ENCODE measurements around the gene CLDN34.

CLDN34 gene, protein sequence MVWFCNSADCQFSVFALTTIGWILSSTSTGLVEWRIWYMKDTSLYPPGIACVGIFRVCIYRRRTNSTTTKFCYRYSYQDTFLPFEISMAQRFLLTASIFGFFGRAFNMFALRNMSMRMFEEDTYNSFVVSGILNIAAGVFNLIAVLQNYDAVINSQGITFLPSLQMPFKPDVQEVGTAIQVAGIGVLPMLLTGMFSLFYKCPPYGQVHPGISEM

DNA sequence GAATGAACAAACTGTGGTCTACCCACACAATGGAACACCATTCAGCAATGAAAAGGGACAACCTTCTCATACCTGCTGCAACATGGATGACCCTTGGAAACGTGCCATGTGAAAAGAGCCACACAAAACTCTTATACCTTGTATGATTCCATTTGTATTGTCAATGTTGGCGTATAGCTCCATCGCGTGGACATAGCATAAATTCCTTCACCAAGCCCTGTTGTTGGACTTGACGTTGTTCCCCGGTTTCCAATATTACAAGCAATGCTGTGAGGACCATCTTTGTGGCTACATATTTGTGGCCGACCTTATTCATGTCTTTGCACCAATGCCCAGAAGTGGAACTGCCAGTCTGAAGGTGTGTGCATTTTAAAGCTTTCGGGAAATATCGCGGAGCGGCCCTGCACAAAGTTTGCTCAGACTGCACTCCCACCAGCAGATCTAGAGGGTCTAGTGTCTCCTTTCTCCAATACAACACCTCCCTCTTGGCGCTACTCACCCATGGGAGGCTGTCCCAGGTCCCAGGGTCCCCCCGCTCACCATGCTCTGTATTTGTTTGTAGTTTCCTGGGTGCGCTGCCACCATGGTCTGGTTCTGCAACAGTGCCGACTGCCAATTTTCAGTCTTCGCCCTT is at the start of gene CLDN34:
CLDN34 (plus strand) TSS at position 584 of the 634 bp plus-strand sequence; CDS start at position 584, 0 bp downstream.
- peak; percentile 21 for DNase-seq (ENCODE audit: low spot score)

DNA sequence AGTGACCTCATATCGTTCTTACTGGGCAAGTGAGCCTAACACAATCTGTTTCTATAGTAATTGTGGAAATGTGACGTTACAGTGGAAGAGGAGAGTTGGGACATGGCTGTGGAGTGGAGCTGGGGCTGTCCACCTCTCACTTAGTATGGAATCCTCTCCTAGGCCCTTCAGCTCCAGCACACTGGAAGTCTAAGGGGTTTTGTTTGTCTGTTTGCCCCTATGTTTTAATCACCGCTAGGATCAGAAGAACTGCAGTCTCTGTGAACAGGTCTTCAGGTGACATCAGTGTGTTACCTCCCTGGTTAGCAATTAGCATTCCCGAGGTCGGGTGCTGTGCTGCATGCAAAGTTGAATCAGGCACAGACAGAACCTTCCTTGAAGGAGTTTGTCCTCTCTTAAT is 49.3 kb upstream of the CLDN34 start:
- no peak for DNase-seq (ENCODE audit: low spot score)

DNA sequence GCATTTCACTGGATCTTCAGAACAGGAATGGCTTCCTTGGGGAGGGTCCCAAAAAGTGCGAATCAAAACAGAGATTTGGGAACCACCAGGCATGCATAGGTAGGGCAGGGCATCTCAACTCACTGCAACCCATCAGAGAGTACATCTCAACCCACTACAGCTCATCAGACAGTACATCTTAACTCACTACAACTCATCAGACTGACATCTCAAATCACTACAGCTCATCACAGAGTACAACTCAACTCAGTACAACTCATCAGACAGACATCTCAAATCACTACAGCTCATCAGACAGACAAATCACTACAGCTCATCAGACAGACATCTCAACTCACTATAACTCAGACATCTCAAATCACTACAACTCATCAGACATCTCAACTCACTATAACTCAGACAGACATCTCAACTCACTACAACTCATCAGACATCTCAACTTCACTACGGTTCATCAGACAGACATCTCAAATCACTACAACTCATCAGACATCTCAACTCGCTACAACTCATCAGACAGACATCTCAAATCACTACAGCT is 47.5 kb upstream of the CLDN34 start:
- no peak for DNase-seq (ENCODE audit: low spot score)

DNA sequence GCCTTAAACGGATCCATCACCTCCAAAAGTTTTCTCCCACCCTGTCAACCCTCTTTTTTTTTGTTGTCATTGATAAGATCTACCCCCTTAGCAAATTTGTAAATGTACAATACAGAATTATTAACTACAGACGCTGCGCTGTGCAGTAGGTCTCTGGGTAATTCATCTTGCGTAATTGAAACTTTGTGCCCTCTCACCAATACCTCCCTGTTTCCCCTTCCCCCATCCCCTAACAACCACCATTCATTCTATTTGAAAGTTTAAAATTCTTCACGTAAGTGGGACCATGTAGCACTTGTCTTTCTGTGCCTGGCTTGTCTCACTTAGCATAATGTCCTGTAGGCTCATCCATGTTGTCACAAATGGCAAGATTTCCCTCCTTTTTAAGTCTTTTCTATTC is 45.8 kb upstream of the CLDN34 start:
- DNase-seq (ENCODE audit: low spot score), result no peak

DNA sequence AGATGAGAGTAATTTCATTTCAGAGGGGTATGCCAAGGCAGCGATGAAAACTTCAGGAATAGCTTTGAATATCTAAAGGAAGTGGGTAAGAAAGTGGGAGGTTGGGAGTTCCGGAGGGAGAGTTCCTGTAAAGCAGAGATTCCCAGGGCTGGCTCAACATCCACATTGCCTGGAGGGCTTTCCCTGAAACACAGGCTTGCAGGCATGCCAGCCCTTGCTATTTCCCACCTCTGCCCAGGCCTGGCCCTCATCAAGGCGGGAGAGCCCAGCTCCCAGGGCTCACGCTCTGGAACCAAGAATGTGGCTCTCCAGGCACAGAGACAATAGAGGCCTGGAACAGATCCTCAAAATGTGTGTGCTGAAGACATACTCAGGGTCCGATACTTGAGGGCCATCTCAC is 43.8 kb upstream of the CLDN34 start:
- DNase-seq (ENCODE audit: low spot score), result no peak

DNA sequence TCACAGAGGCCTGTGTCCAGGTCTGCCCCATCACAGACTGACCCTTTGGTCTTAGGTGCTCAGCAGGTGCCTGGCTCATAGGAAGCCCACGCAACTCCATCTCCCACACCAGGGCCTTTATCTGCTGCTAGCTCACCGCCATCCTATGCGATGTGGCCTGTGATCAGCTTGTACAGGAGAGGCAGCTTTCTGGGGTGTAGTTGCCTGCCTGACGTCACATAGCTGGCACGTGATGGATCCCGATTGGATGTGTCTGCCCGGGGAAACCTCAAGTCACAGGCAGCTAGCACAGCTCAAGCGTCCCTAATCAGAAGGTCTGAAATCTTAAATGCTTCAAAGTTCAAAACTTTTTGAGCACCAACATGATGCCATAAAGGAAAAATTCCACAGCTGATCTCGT is 41.2 kb upstream of the CLDN34 start:
- DNase-seq (ENCODE audit: low spot score), result no peak

DNA sequence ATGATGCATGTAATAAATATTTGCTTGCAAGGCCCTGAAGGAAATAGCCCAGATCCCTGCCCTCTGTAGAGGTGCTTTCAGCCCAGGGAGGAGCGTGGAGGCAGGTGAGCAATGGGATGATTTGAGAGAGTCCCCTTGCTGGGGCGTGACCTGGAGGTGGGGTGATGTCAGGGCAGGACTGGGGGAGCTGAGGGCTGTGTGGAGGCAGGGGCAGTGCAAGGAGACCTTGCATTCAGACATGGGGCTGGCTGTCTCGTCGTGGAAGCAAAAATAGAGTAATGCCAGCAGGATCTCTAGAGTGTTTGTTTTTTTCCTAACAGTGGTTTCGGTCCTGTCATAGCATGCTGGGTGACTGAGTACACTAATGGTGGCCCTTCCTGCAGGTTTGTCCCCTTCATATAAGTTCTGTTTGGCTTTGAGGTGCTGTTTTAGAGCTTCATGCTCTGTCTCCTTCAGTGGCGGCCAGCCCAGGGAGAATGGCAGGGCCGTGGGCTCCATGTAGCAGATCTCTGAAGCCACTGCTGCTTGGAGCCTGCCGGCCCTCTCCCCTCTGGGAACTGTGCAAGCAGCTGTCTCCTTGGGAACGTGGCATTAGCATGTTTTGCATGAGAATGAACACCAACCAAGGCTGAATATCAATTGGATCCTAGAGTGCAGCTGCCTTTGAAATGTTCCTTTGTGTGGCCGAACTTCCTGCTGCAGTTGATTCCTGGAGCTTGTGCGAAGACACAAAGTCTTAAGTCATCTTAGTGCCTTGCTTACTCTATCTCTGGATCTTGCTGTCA is 39.3 kb upstream of the CLDN34 start:
- DNase-seq (ENCODE audit: low spot score), result no peak

DNA sequence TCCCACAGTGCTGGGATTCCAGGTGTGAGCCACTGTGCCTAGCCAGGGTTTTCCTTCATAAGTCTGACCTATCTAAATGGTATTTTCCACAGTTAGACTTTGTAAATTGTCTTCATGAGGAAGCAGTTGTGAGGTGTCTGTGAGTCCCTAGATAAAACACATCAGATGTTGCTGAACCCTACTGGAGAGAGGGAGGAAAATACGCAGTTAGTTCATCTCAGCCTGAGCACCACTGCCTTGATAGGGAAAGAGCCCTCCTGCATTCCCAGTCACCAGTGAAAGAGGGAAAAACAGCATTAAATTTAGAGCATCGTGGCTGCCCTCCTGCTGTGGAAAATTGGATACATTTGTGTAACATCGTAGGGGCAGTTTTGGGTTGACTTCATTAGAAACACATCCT is 31.7 kb upstream of the CLDN34 start:
- no peak for DNase-seq (ENCODE audit: low spot score)

DNA sequence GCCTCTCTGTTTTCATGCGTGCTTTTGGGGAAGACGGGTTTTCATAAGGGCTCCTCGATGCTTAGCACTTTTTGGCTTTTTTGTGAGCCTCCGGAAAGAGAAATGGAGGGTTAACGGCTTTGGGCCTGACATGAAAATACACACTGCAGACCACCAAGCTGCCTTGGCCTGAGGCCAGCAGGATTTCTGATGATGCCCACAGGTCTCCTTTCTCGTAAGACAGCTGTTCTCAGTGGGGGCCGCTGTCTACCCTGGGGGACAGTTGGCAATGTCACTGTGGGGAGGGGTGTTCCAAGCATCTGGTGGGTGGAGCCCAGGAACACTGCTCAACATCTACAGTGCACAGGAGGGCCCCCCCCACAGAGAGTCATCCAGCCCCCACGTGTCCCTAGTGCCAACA is 29.4 kb upstream of the CLDN34 start:
- DNase-seq (ENCODE audit: low spot score), result no peak

DNA sequence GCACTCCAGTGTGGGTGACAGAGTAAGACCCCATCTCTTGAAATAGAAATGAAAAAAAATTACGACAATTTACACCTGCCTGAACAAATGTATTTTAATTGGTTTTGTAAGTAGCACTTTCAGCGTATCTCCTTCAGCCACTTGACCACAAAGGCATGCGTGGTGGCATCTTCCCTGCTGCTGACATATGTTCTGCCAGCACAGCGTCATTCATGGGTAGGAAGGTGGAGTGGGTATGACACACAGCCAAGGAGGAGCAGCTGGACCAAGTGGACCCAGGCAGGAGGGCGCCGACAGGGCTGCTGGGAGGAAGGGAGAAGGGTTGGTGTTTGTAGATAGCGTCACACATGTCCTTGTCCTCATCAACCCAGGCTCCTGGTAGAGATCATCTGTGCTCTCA is 28.6 kb upstream of the CLDN34 start:
- DNase-seq (ENCODE audit: low spot score), result no peak

DNA sequence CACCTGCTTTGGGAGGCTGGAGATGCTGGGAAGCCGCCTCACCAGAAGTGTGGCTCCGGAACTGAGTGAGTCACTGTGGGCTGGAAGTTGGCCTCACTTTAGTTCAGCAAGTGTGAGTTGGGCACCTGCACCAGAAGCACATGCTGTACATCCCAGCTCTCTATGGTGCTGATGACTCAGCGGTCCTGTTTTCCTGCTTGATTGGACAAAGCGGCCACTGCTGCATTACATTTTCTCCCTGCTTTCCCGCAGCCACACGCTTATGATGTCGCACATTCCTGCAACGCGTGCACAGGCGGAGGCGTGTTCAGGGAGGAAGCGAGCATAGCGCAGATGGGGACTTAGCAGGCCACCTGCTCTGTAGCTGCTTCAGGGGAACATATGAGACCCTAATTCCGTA is 26.7 kb upstream of the CLDN34 start:
- no peak for DNase-seq (ENCODE audit: low spot score)

DNA sequence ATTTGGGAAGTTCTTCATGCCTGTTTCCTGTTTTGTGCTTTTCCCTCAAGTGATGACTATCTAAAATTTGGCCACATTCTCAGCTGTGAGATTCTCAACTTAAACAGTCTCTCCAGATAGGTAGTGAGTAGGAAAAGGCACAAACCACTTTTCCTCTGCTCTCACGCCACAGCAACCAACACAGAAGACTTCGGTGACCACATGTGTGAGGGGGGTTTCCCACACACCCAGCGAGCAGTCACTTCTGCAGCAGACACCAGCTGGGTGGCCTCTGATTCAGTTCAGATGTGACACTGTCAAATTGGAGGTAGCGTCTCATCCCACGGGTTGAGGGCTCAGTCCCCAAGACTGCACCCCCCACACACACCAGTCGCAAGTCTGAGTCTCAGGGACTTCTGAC is 25.1 kb upstream of the CLDN34 start:
- DNase-seq (ENCODE audit: low spot score), result no peak

DNA sequence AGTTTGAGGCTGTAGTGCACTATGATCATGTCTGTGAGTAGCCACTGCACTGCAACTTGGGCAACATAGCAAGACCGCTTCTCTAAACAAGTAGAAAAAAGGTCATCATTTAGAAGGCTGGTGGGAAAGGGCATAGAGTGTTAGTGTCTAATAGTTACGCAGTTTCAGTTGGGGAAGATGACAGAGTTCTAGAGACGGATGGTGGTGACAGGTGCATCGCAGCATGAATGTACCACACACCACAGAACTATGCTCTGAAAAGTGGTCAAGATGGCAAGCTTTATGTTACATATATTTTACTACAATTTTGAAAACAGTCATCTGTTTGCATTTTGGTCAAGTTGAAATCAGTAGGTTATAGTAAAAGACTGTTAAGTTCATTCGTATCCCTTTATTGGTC is 23.7 kb upstream of the CLDN34 start:
- DNase-seq (ENCODE audit: low spot score), result no peak

DNA sequence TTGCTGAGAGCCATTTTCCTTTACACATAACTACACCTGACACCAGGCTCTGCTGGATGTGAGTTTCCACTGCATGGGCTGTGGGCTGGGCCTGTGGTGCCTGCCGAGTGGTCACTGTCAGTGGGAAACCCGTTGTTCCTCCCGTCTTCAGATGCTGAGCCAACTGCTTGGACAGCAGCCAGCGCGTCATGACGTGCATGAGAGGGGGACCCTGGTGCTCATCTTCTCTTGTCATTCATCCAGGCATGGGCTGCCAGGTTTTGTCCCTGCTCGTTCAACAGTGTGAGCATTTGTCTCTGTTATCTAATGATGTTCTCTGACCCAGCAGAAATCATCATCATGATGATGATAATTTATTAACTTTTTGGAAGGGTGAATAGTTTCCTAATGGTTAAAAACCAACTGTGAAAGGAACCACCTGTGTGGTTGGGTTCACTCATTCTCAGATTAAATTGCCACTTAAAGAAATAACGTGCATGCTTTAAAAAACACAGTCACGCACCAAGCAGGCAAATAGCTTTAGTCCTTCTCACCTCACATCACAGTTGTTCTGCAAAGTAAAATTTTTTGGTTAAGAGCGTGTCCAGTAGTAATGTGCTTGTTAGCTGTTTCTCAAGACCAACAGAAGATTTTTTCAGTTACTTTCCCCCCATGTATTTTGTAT is 19.9 kb upstream of the CLDN34 start:
- DNase-seq (ENCODE audit: low spot score), result no peak

DNA sequence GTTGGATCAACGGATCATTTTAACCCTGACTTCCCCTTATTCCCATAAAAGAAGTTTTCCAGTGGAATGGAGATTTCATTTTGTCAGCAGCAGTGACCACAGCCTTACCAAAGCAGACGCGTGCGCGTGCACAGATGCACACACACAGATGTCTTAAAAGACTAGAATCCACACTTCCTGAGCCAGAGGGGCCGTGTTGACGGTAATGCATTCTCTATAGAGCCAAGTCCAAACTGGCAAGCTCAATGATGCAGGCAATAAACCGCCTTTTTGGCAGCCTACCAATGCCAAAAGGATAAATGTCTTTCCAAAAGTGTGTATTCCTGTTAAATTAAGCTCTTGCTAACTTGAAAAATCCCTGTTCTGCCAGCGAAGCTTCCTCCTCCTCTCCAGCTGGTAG is 18.8 kb upstream of the CLDN34 start:
- DNase-seq (ENCODE audit: low spot score), result no peak

DNA sequence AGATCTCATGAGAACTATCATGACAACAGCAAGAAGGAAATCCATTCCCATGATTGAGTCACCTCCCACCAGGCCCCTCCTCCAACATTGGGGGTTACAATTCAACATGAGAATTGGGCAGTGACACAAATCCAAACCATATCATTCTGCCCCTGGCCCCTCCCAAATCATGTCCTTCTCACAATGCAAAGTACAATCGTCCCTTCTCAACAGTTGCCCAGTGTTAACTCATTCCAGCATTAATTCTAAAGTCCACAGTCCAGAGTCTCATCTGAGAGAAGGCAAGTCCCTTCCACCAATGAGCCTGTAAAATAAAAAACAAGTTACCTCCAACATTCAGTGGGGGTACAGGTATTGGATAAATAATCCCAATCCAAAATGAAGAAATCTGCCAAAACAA is 14.9 kb upstream of the CLDN34 start:
- no peak for DNase-seq (ENCODE audit: low spot score)

DNA sequence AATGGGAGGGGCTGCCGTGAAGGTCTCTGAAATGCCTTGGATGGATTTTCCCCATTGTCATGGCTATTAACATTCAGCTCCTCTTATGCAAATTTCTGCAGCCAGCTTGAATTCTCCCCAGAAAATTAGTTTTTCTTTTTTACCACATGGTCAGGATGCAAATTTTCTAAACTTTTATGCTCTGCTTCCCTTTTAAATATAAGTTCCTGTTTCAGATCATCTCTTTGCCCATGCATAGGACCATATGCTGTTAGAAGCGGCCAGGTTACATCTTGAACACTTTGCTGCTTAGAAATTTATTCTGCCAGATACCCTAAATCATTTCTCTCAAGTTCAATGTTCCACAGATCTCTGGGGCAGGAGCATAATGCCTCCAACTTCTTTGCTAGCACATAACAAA is 13.8 kb upstream of the CLDN34 start:
- no peak for DNase-seq (ENCODE audit: low spot score)

DNA sequence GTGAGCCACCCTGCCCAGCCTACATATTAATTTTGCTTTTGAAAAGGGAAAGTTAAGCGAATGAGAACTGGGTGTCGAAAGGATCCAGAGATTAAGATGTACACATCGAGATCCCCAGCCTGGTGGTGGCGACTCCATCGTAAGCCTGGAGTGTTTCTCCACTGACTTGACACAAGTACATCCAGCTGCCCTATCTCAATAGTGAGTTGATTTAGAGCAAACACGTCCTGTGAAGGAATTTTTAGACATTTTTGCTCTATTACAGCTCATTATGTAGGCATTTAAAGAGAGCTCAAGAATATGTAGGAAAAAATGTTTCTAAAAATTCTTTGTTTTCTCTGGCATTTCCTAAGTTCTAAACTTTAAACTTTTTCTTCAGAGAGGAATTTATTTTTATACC is 11.7 kb upstream of the CLDN34 start:
- peak; percentile 77 for DNase-seq (ENCODE audit: low spot score)

DNA sequence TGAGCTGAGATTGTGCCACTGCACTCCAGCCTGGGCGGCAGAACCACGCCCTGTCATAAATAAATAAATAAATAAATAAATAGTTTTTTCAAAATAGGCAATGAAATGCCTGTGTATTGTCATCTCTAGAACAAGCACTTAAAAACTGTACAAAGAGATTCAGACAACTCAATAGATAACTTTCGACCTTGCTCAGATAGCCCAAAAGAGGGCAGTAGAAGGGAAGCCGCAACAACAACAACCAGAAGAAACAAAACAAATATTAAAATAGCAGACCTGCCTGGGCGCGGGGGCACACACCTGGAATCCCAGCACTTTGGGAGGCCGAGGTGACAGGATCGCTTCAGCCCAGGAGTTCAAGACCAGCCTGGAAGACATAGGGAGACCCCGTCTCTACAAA is 9.4 kb upstream of the CLDN34 start:
- no peak for DNase-seq (ENCODE audit: low spot score)

DNA sequence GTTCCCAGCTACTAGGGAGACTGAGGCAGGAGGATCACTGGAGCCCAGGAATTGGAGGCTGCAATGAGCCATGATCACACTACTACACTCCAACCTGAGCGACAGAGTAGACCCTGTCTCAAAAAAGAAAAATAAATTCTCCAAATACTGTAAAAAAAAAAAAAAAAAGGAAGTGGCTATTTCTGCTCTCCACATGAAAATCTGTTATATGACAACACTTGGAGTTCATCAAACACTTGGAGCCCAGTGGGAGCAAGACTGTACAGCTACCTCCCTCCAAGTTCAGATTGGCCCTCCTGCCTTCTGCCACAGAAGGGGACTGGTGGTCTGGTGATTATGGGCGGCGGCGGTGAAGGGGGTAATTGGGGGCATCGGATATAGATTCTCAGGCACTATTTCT is 9.0 kb upstream of the CLDN34 start:
- DNase-seq (ENCODE audit: low spot score), result no peak

DNA sequence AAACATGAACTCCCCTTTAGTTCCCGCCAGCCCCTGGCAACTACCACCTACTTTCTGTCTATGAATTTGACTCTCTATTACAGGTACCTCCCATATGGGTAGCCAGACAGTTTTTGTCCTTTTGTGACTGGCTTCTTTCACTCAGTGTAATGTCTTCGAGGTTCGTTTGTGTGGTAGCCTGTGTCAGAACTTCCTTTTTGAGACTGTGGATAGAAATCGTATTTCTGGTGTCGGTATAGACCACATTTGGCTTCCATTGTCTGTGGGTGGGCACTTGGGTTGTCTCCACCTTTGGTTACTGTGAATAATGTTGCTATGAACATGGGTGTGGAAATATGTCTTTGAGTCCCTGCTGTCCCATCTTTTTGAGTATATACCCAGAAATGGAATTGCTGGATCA is 5.4 kb upstream of the CLDN34 start:
- DNase-seq (ENCODE audit: low spot score), result no peak

DNA sequence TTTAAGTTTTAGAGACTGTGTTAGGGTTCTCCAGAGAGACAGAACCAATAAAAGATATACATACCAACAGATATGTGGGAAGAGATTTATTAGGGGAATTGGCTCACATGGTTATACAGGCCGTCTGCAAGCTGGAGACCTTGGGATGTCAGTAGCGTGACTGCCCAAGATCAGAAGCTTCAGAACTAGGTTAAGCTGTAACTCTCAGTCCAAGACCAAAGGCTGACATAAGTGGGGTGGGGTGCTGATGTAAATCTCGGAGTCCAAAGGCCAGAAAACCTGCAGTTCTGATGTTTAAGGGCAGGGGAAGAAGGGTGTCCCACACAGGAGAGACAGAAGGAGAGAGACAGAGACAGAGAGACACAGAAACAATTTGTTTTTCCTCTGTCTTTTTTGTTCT is 10.5 kb downstream of the CLDN34 start:
- no peak for DNase-seq (ENCODE audit: low spot score)

DNA sequence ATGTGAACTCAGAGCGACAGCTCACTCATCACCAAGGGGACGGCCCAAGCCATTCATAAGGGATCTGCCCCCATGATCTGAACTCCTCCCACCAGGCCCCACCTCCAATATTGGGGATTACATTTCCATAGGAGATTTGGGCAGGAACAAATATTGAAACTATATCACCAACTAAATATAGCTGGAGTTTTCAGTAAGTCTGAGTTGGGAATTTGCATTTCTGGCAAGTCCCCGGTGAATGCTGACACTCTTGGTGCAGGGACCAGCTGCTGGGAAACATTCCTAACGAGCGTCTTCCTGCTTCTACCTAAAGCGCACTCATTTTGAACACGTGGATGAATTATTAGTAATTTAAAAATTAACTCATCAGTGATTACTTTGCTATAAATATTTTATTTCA is 13.2 kb downstream of the CLDN34 start:
- DNase-seq (ENCODE audit: low spot score), result no peak
